ENCODE measurements around the gene TTC38.
A peak's percentile ranks its signal among the peaks of the same experiment; 100 is the strongest.

TTC38 gene

DNA sequence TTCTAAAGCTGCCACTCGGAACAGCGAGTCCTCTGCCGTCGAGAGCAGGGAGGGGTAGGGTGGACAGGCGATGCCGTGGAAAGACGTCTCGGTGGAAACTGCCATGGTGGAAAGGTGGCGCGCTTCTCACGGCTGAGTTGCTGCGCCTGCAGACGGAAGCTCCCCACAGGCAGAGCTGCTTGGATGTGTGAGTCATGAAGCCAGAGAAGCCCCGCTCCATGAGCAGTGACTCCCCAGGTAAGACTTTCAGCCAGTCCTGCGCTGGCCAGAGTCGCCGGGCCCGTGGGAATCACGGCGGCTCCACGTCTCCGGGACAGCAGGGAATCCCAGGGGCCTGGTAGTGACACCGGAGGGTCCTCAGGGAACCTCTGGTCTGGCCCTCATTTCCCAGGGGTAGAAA, 63.7 kb downstream of the TTC38 start:
- H3K4me1 ChIP-seq (ENCODE audit: insufficient read depth, low read length), result no peaks in the 10 kb centered on the region
- H3K9me3 ChIP-seq (ENCODE audit: control insufficient read depth, insufficient read depth, low read length), result no peaks in the 10 kb centered on the region
- no peak overlapping the region for H3K9ac ChIP-seq (ENCODE audit: low read depth, low read length)
- H3K36me3 ChIP-seq (ENCODE audit: insufficient read depth, low read length), result peaks cover 13% of the 10 kb centered on the region

DNA sequence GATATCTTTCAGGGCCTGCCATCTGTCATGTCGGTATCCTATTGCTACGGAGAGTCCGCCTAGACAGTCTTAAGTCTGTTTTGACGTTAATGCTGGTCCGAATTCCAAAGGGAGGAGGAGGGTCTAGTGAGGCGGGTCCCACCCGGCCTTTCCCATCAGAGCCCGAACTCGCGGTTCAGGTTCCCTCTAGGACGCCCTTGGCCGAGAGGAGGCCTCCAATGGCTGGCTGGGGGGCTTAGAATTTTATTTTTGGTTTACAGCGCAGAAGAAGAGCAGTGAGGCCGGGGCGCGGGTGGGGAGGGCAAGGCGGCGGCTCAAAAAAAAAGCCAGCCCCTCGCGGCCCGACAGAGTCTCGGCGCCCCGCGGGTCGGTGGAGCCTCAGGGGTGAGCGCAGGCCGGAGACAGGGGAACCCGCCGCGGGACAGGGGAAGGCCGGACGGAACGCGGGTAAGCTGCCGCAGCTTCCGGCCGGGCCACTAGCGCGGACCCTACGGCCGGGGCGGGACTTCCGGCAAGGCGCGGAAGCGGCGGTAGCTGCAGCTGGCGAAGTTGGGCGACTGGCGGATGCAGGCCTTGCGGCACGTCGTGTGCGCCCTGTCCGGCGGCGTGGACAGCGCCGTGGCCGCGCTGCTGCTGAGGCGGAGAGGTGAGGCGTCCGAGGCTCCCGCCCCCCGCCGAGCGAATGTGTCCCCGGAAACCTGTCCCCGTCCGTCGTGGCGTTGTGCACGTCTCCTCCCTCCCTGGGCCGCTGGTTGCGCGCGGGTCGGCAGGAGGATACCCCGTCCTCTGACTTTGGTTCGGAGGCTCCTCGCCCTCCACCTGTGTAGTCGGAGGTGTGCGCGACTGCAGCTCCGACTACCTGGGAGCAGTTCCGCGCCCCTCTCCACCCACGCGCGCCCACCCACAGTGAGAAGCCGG, 67.7 kb downstream of the TTC38 start, which contains the start of gene TRMU:
TSS of gene TRMU (plus strand) at position 514 of the 918 bp plus-strand sequence. CDS start at position 565, 51 bp downstream.
- peaks cover 10% of the 10 kb centered on the region for H3K36me3 ChIP-seq (ENCODE audit: insufficient read depth, low read length)
- H3K4me1 ChIP-seq (ENCODE audit: insufficient read depth, low read length), result no peaks in the 10 kb centered on the region; the same call in 1 of the 2 replicates
- H3K9ac ChIP-seq (ENCODE audit: low read depth, low read length), result peak within 1 kb of the TSS; percentile 96
- no peaks in the 10 kb centered on the region for H3K9me3 ChIP-seq (ENCODE audit: control insufficient read depth, insufficient read depth, low read length)

DNA sequence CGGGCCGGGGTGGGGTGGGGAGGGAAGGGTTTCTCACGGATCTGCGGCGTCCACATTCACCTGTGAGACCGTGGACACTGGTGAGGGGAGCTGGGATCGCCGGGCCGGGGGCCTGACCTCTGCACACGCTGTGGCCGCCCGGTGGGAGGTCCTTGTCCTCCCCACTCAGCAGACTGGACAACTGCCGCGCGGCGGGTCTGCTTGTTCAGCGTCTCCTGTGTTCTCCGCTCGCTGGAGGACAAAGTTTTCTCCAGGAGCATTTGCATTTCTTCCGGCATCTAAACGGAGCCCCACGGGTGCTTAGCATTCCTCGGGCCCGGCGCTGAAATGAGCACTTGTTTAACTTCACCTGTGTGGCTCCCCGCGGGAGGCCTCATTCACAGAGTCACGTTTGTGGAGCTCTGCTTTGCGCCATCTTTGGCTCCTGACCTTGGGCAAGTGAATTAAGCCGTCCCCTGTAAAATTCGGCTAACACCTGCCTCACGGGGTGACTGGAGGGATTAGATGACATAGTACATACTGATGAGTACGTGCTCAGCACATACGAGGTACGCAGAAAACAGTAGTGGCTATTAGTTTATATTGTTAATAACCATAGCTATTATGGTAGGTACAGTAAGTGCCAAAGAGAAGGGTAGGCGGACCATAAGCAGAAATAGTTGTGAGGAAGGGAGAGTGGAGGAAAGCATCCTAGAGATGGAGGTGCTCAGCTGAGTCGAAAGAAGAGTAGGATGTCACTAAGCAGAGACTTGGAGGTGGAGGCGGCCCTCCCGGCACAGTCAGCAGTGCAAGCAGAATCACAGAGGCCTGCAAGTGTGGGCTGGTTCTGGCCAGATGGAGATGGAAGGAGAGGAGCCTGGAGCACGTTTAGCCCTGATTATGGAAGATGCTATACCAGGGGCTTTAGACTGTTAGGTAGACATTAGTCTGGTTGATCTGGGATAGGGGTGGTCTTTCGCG, 68.6 kb downstream of the TTC38 start:
- Histone ChIP-seq H3K4me1 (ENCODE audit: insufficient read depth, low read length) (no peaks in the 10 kb centered on the region; the same call in 1 of the 2 replicates), H3K36me3 (ENCODE audit: insufficient read depth, low read length) (peaks cover 13% of the 10 kb centered on the region), H3K9me3 (ENCODE audit: control insufficient read depth, insufficient read depth, low read length) (no peaks in the 10 kb centered on the region), H3K9ac (ENCODE audit: low read depth, low read length) (peak overlapping the region; percentile 96)

DNA sequence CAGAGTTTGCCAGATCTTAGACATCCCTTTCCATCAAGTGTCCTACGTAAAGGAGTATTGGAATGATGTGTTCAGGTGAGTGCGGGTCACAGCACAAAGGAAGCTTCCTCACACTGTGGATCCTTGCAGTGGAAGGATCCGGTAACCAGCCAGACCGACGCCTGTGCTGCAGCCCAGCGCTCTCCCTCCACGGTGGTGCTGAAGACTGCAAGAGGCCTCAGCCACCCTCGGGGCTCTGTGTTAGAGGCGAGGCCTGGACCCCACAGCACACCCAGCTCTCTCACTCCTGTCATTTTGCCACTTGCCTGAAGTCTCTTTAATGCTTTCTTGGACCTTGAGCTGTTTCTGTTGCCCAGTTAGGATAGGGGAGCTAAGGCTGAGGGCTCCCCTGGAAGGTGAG, 70.1 kb downstream of the TTC38 start:
- Histone ChIP-seq H3K9me3 (ENCODE audit: control insufficient read depth, insufficient read depth, low read length) (no peaks in the 10 kb centered on the region), H3K9ac (ENCODE audit: low read depth, low read length) (no peak overlapping the region), H3K36me3 (ENCODE audit: insufficient read depth, low read length) (peaks cover 19% of the 10 kb centered on the region), H3K4me1 (ENCODE audit: insufficient read depth, low read length) (no peaks in the 10 kb centered on the region; the same call in 1 of the 2 replicates)

DNA sequence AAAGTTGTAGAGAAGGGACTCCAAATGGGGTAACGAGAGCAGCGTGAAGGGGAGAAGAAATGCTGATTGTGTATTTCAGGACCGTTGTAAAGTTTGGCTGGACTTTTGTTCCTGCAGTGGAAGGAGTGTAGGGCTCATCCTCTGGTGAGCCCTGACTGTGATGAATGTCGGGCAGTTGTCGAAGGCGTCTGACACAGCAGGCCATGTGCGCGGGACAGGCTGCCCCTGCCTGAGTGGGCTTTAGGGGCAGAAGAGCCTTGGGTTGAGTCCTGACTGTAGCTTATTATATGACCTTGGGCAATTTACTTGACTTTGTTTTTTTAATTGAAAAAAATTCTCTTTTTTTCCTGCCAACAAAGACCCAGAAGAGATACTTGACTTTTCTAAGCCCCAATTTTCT, 70.8 kb downstream of the TTC38 start:
- Histone ChIP-seq H3K36me3 (ENCODE audit: insufficient read depth, low read length) (peaks cover 19% of the 10 kb centered on the region), H3K9me3 (ENCODE audit: control insufficient read depth, insufficient read depth, low read length) (no peaks in the 10 kb centered on the region), H3K9ac (ENCODE audit: low read depth, low read length) (no peak overlapping the region), H3K4me1 (ENCODE audit: insufficient read depth, low read length) (no peaks in the 10 kb centered on the region; the same call in 1 of the 2 replicates)

DNA sequence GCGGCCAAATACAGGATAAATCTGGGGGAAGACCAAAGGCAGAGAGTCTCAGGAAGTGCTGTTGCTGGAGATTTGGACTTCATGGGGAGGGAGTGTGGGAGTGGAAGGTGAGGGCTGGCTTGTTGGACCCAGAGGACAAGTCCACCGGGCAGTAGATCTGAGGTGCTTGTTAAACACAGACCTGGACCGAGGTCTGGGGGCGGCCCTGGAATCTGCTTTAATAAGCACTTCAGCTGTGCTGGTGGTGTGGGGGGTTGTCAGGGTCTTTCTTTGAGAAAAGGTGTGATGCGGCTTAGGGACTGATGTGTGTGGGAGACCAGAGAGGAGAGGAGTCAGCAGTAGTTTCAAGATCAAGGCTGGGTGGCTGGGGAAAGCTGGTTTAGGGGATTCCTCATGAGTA, 72.1 kb downstream of the TTC38 start:
- no peaks in the 10 kb centered on the region for H3K9me3 ChIP-seq (ENCODE audit: control insufficient read depth, insufficient read depth, low read length)
- H3K36me3 ChIP-seq (ENCODE audit: insufficient read depth, low read length), result peaks cover 19% of the 10 kb centered on the region
- H3K9ac ChIP-seq (ENCODE audit: low read depth, low read length), result no peak overlapping the region
- H3K4me1 ChIP-seq (ENCODE audit: insufficient read depth, low read length), result no peaks in the 10 kb centered on the region; the same call in 1 of the 2 replicates

DNA sequence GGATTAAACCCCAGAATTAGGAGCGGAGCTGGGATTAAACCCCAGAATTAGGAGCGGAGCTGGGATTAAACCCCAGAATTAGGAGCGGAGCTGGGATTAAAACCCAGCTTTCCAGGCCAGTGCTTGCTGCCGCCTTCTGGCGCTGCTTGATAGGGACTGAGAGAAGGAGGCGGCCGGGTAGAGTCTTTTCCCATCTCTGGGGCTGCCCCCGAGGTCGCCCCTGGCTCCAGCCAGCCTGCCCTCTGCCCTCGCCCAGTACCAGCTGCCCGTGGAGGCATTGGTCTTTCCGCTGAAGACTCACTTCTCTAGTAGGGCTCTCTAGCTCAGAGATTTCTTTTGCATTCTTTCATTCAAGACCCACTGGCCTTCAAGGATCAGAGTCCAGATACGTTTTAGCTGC, 72.9 kb downstream of the TTC38 start:
- Histone ChIP-seq H3K4me1 (ENCODE audit: insufficient read depth, low read length) (no peaks in the 10 kb centered on the region; the same call in 1 of the 2 replicates), H3K9ac (ENCODE audit: low read depth, low read length) (no peak overlapping the region), H3K36me3 (ENCODE audit: insufficient read depth, low read length) (peaks cover 22% of the 10 kb centered on the region), H3K9me3 (ENCODE audit: control insufficient read depth, insufficient read depth, low read length) (no peaks in the 10 kb centered on the region)
